ENCODE results near the gene SLC8A2.

DNA sequence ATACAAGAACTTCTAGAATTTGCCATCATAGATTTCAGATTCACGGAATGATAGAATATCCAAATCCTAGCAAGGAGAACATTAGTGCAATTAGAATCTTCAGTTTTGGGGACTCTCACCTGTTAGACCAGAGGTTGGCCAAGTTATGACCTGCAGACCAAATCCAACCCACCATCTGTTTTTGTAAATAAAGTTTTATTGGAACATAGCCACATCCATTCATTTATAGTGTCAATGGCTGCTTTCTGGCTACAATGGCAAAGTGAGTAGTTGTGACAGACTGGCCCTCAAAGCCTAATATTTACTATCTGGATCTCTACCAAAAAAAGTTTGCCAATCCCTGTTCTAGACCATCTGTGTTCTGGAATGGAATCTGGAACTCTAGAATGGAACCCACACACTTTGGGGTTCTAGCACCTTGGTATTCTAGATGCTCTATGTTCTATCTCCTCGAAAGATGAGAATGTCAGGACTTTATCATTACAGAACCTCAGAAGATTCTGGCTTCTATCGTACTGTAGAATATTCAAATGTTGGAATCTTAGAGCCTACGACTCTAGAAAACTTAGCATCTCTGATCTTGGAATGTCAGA, 9.9 kb upstream of the SLC8A2 start:
- TF ChIP-seq CTCF (conservative IDR thresholded peaks at IDR 0.05; ENCODE audit: low read depth in 2 of 2) (no peak), EZH2phosphoT487 (IDR thresholded peaks at IDR 0.05; ENCODE audit: unreplicated experiment) (no peak), POLR2AphosphoS5 (IDR thresholded peaks at IDR 0.05; ENCODE audit: low read depth) (no peak), EZH2 (IDR thresholded peaks at IDR 0.05; ENCODE audit: low read depth, unreplicated experiment) (no peak), CREB1 (CRISPR knock-in tag; IDR thresholded peaks at IDR 0.05; ENCODE audit: low read depth) (no peak), JUNB (IDR thresholded peaks at IDR 0.05; ENCODE audit: unreplicated experiment) (no peak), ZNF114 (CRISPR knock-in tag; IDR thresholded peaks at IDR 0.05) (no peak), NANOG (IDR thresholded peaks at IDR 0.05; ENCODE audit: borderline replicate concordance) (no peak), STAT1 (IDR thresholded peaks at IDR 0.05; ENCODE audit: unreplicated experiment) (no peak)
- TF ChIP-seq, protein P1, sequence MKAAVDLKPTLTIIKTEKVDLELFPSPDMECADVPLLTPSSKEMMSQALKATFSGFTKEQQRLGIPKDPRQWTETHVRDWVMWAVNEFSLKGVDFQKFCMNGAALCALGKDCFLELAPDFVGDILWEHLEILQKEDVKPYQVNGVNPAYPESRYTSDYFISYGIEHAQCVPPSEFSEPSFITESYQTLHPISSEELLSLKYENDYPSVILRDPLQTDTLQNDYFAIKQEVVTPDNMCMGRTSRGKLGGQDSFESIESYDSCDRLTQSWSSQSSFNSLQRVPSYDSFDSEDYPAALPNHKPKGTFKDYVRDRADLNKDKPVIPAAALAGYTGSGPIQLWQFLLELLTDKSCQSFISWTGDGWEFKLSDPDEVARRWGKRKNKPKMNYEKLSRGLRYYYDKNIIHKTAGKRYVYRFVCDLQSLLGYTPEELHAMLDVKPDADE (IDR thresholded peaks at IDR 0.05) = no peak
- TF ChIP-seq, protein P2, sequence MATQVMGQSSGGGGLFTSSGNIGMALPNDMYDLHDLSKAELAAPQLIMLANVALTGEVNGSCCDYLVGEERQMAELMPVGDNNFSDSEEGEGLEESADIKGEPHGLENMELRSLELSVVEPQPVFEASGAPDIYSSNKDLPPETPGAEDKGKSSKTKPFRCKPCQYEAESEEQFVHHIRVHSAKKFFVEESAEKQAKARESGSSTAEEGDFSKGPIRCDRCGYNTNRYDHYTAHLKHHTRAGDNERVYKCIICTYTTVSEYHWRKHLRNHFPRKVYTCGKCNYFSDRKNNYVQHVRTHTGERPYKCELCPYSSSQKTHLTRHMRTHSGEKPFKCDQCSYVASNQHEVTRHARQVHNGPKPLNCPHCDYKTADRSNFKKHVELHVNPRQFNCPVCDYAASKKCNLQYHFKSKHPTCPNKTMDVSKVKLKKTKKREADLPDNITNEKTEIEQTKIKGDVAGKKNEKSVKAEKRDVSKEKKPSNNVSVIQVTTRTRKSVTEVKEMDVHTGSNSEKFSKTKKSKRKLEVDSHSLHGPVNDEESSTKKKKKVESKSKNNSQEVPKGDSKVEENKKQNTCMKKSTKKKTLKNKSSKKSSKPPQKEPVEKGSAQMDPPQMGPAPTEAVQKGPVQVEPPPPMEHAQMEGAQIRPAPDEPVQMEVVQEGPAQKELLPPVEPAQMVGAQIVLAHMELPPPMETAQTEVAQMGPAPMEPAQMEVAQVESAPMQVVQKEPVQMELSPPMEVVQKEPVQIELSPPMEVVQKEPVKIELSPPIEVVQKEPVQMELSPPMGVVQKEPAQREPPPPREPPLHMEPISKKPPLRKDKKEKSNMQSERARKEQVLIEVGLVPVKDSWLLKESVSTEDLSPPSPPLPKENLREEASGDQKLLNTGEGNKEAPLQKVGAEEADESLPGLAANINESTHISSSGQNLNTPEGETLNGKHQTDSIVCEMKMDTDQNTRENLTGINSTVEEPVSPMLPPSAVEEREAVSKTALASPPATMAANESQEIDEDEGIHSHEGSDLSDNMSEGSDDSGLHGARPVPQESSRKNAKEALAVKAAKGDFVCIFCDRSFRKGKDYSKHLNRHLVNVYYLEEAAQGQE (IDR thresholded peaks at IDR 0.05; ENCODE audit: unreplicated experiment) = no peak
